Measurements from ENCODE around the gene KIF16B. TPM values are rescaled to one million over a fixed set of nuclear protein-coding genes. Genes with fewer than 3 reads are reported as not detected.
A peak's percentile ranks its signal among the peaks of the same experiment; 100 is the strongest.

KIF16B gene
- total and polyA plus RNA-seq, 2 of the 13 experiments (the other 11 are each of a cell fraction or from before 2014, with no cell fraction given), result 6.9 to 18.0 TPM

- TF ChIP-seq BCL6 (CRISPR knock-in tag; IDR thresholded peaks at IDR 0.05), result peak; percentile 81
- TF ChIP-seq NFIC (IDR thresholded peaks at IDR 0.05; ENCODE audit: low read length), result peak; percentile 59; the same call in 1 of the 2 replicates
- no peak for TF ChIP-seq ZNF790 (CRISPR knock-in tag; IDR thresholded peaks at IDR 0.05; ENCODE audit: borderline replicate concordance)
- peak in 1 of 2 experiments; percentile 73; a peak in 2 of 4 replicates for TF ChIP-seq EP300 (IDR thresholded peaks at IDR 0.05; ENCODE audit: low read depth in 2 of 2, low read length in 2 of 2)
- TF ChIP-seq EP300 (CRISPR knock-in tag; IDR thresholded peaks at IDR 0.05; ENCODE audit: borderline replicate concordance), result no peak
- no peak for TF ChIP-seq GATAD1 (CRISPR knock-in tag; IDR thresholded peaks at IDR 0.05)
- no peak for TF ChIP-seq MIER2 (CRISPR knock-in tag; IDR thresholded peaks at IDR 0.05)
- no peak for TF ChIP-seq KIAA2018 (CRISPR knock-in tag; IDR thresholded peaks at IDR 0.05; ENCODE audit: borderline replicate concordance)
- peak; percentile 21; the same call in 1 of the 2 replicates for TF ChIP-seq ISL2 (CRISPR knock-in tag; IDR thresholded peaks at IDR 0.05)
- no peak for TF ChIP-seq SATB2 (CRISPR knock-in tag; IDR thresholded peaks at IDR 0.05)
- TF ChIP-seq FOXA1 (IDR thresholded peaks at IDR 0.05), result no peak
- TF ChIP-seq FOXA1 (CRISPR knock-in tag; IDR thresholded peaks at IDR 0.05), result peak; percentile 23; the same call in 1 of the 2 replicates
- TF ChIP-seq EZH2 (conservative IDR thresholded peaks at IDR 0.05; ENCODE audit: low read depth, low read length), result no peak
- TF ChIP-seq IRF1 (CRISPR knock-in tag; IDR thresholded peaks at IDR 0.05; ENCODE audit: low read depth), result no peak
- 0 out of 2 replicates have a peak, but pooled peaks have one; percentile 25 for TF ChIP-seq PBX2 (CRISPR knock-in tag; IDR thresholded peaks at IDR 0.05)
- TF ChIP-seq ZNF619 (CRISPR knock-in tag; IDR thresholded peaks at IDR 0.05), result no peak
- TF ChIP-seq THRA (CRISPR knock-in tag; IDR thresholded peaks at IDR 0.05; ENCODE audit: borderline replicate concordance), result peak; percentile 63; the same call in 1 of the 2 replicates
- TF ChIP-seq NCOA2 (CRISPR knock-in tag; IDR thresholded peaks at IDR 0.05), result peak; percentile 72; the same call in 1 of the 2 replicates
- no peak for TF ChIP-seq HMGA1 (CRISPR knock-in tag; conservative IDR thresholded peaks at IDR 0.05)
Measured at GRCh38 chr20:16407251-16408067, 165.8 kb downstream of the KIF16B start (continued).
